Activated CD8-positive, alpha-beta T cell treated with anti-CD3 and anti-CD28 coated beads, Interleukin-2, amount 10 ng/mL, durations not matched to agents 7 days and 5 days (primary cell): ENCODE data around the gene THBS1. TPM values are rescaled to one million over a fixed set of nuclear protein-coding genes. Genes with fewer than 3 reads are reported as not detected.
A peak's percentile ranks its signal among the peaks of the same experiment; 100 is the strongest.

Experiments used
- ATAC-seq: fragments of 150-1000 bp; cut with Tn5 transposase; one replicate; pipeline ENCODE4 v1.10.0; 2021; ENCODE audit warnings: moderate library complexity
- CTCF ChIA-PET: fragments of 350-600 bp; sonication (Branson Sonifier 250); formaldehyde crosslinking; loops from one replicate; lab custom pipeline; 2021; ENCODE audit warnings: antibody characterized with exemption; lab: Charles Lee
- POLR2A ChIA-PET: fragments of 350-600 bp; sonication (Branson Sonifier 250); formaldehyde crosslinking; loops from one replicate; lab custom pipeline; 2021; ENCODE audit warnings: antibody characterized with exemption; lab: Charles Lee
- DNase-seq: peaks from one replicate; pipeline ENCODE4 v3.0.0-alpha.2; 2020
- H3K27ac Mint-ChIP-seq: one replicate; pipeline ENCODE4 v1.8.0; 2021; ENCODE audit warnings: mild to moderate bottlenecking, mixed read lengths
- H3K27me3 Mint-ChIP-seq: one replicate; pipeline ENCODE4 v1.8.0; 2021; ENCODE audit warnings: low read depth, mixed read lengths
- H3K36me3 Mint-ChIP-seq: one replicate; pipeline ENCODE4 v1.8.0; 2021; ENCODE audit warnings: low read depth, mixed read lengths
- H3K4me1 Mint-ChIP-seq: one replicate; pipeline ENCODE4 v1.8.0; 2021; ENCODE audit warnings: low read depth, mixed read lengths
- H3K4me3 Mint-ChIP-seq: one replicate; pipeline ENCODE4 v1.8.0; 2021; ENCODE audit warnings: mild to moderate bottlenecking, mixed read lengths
- H3K9me3 Mint-ChIP-seq: one replicate; pipeline ENCODE4 v1.8.0; 2022; ENCODE audit warnings: mixed read lengths; ENCODE audit not compliant: insufficient read depth
- total RNA-seq, 2 experiments: library from RNA; stranded (reverse); gene quantifications; one replicate each; pipeline ENCODE4 v1.2.3, GENCODE V29; 2021

The THBS1 gene
- total RNA-seq, 2 experiments from 2014 or later: 0.87 to 1.2 TPM

DNA sequence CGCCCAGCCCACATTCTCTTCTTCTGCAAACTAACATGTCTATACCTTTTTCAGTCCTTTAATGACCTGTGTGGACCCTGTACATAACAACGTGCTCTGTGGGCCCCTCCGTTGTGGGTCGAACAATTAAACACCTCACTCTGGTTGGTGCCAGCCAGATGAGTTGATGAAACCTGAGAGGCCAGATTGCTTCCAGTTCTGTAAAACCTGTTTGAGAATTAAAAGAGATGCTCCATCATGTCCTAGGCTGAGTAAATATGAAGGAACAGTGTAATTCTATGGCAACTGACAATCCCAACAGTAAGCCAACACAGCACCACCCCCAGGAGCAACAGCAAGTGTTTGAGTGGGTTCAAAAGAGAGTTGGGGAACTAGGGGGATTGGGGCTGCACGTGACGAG lies 5.7 kb upstream of the THBS1 start:
- POLR2A ChIA-PET: no interaction called here
- Mint-ChIP-seq H3K4me1 (peaks cover 7% of the 10 kb centered on the region), H3K36me3 (no peaks in the 10 kb centered on the region), H3K9me3 (no peaks in the 10 kb centered on the region), H3K27ac (no peak overlapping the region), H3K27me3 (peaks cover 45% of the 10 kb centered on the region), H3K4me3 (no peak overlapping the region)
- DNase-seq (no peak), ATAC-seq (no peak)
- CTCF ChIA-PET: no interaction called here

DNA sequence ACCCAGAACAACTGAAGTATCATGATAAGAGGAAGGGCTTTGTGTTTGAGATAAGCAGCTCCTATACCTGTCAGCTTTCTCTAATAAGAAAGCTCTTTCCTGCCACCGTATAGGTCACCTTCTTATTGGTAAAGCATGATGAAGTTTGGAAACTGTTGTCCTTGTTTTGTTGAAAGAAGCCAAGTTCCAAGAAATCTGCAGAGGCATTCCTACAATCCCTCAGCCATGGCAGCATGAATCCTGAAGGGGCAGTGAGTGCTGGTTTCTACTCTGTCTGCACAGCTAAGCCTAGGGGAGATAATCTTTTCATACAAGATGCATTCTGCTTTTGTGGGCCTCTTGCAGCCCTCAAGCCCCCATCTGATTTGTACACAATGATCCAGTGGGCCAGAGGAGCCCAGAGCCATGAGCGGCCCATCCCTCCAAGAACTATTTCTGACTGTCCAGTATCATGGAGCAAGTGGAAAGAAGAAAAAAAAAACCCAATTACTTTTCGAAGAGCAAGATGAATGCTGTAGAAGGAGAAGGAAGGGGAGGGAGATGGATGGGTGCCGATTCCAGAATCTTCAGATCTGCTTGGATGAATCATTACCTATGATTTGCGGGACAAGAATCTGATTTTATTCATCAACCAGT lies 1.9 kb upstream of the THBS1 start:
- POLR2A ChIA-PET: no interaction called here
- H3K36me3 Mint-ChIP-seq: no peaks in the 10 kb centered on the region
- H3K4me1 Mint-ChIP-seq: peaks cover 29% of the 10 kb centered on the region
- DNase-seq (no peak), ATAC-seq (no peak)
- peaks cover 56% of the 10 kb centered on the region for H3K27me3 Mint-ChIP-seq
- H3K9me3 Mint-ChIP-seq: no peaks in the 10 kb centered on the region
- no peak overlapping the region for H3K27ac Mint-ChIP-seq
- no peak overlapping the region for H3K4me3 Mint-ChIP-seq
- CTCF ChIA-PET: interaction anchor here (0.7 to 11.0 kb wide), 10 partner anchors 25 to 1128 kb away, joined by 3 to 179 read pairs (median 4); no protein-coding TSS in a partner anchor

DNA sequence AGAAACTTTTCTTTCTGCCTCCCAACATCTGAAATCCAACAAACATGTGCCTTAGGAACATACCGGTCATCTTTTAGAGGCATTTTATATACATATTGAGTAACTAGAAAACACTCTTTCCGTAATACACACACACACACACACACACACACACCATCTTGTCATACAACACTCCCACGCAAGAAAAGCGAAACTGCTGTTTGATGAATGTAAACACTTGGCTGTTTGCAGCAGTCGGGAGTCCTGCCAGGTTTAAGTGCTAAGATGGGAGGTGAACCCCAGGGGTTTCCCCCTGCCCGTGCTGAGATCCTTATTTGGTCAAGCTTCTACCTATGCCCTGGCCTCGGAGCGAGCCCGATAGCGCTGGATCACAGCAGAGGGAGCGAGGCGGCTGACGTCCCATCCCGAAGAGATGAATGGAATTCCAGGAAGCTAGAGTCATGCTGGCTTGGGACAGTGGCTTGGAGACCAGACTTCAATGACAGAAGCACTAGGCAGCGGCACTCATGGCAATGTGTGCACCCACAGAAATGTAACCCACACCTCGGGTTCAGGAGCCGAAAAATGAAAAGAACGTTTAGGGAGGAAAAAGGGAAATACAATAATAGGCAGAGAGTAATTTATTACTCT lies 1.3 kb upstream of the THBS1 start:
- H3K27me3 Mint-ChIP-seq: peaks cover 54% of the 10 kb centered on the region
- no peak overlapping the region for H3K4me3 Mint-ChIP-seq
- H3K9me3 Mint-ChIP-seq: no peaks in the 10 kb centered on the region
- no peaks in the 10 kb centered on the region for H3K36me3 Mint-ChIP-seq
- POLR2A ChIA-PET: no interaction called here
- H3K27ac Mint-ChIP-seq: no peak overlapping the region
- CTCF ChIA-PET: interaction anchor here (0.6 to 11.0 kb wide), 43 partner anchors 9 to 1140 kb away, joined by 3 to 179 read pairs (median 4); no protein-coding TSS in a partner anchor
- DNase-seq (no peak), ATAC-seq (no peak)
- H3K4me1 Mint-ChIP-seq: peaks cover 31% of the 10 kb centered on the region

DNA sequence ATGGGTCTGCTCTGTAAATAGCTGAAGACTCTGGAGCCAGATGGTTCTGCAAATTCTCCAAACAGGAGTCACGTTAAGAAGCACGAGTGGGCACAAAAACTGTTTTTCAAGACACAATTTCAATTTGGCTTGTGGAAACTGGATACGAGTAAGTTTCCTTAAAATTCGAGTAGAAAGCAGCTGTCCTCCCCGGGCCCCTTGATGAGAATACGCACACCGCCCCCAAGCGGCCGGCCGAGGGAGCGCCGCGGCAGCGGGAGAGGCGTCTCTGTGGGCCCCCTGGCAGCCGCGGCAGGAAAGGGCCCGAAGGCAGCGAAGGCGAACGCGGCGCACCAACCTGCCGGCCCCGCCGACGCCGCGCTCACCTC lies 778 bp upstream of the THBS1 start:
- peak; percentile 93 for DNase-seq
- Mint-ChIP-seq H3K27me3 (peaks cover 53% of the 10 kb centered on the region), H3K27ac (no peak overlapping the region), H3K4me3 (peak overlapping the region; percentile 66), H3K4me1 (peaks cover 36% of the 10 kb centered on the region), H3K9me3 (no peaks in the 10 kb centered on the region), H3K36me3 (no peaks in the 10 kb centered on the region)
- POLR2A ChIA-PET: no interaction called here
- peak; percentile 96 for ATAC-seq
- CTCF ChIA-PET: interaction anchor here (0.6 to 11.0 kb wide), 47 partner anchors 9 to 1140 kb away, joined by 3 to 179 read pairs (median 3); no protein-coding TSS in a partner anchor

GRCh38 chr15:39581242-39581792 lies 438 bp downstream of the THBS1 start:
- ATAC-seq (peak; percentile 25), DNase-seq (no peak)
- peaks cover 49% of the 10 kb centered on the region for H3K27me3 Mint-ChIP-seq
- no peaks in the 10 kb centered on the region for H3K36me3 Mint-ChIP-seq
- CTCF ChIA-PET: interaction anchor here (1.0 to 11.0 kb wide), 14 partner anchors 10 to 874 kb away, joined by 3 to 179 read pairs (median 8); no protein-coding TSS in a partner anchor
- peak overlapping the region; percentile 66 for H3K4me3 Mint-ChIP-seq
- H3K27ac Mint-ChIP-seq: no peak overlapping the region
- no peaks in the 10 kb centered on the region for H3K9me3 Mint-ChIP-seq
- POLR2A ChIA-PET: interaction anchor here (0.5 kb wide), 1 partner anchor 410 kb away, joined by 3 read pairs; no protein-coding TSS in a partner anchor
- peaks cover 43% of the 10 kb centered on the region for H3K4me1 Mint-ChIP-seq

GRCh38 chr15:39581793-39582285 lies 960 bp downstream of the THBS1 start:
- Mint-ChIP-seq H3K4me3 (peak overlapping the region; percentile 66), H3K27ac (no peak overlapping the region), H3K4me1 (peaks cover 43% of the 10 kb centered on the region), H3K9me3 (no peaks in the 10 kb centered on the region), H3K36me3 (no peaks in the 10 kb centered on the region), H3K27me3 (peaks cover 46% of the 10 kb centered on the region)
- CTCF ChIA-PET: interaction anchor here (1.0 to 11.0 kb wide), 7 partner anchors 12 to 874 kb away, joined by 3 to 179 read pairs (median 8); no protein-coding TSS in a partner anchor
- no peak for ATAC-seq
- POLR2A ChIA-PET: interaction anchor here (0.6 kb wide), 1 partner anchor 440 kb away, joined by 3 read pairs; no protein-coding TSS in a partner anchor
- no peak for DNase-seq

DNA sequence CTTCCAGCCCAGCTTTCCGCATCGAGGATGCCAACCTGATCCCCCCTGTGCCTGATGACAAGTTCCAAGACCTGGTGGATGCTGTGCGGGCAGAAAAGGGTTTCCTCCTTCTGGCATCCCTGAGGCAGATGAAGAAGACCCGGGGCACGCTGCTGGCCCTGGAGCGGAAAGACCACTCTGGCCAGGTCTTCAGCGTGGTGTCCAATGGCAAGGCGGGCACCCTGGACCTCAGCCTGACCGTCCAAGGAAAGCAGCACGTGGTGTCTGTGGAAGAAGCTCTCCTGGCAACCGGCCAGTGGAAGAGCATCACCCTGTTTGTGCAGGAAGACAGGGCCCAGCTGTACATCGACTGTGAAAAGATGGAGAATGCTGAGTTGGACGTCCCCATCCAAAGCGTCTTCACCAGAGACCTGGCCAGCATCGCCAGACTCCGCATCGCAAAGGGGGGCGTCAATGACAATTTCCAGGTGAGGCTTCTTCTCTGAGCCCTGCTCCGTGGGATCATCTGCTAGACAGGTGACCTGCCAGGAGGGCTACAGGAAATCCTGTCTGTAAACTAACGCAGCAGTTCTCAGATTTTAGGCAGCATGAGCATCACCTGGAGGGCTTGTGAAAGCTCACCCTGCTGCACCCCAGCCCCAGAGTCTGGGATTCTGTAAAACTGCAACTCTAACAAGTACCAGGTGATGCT lies 1.6 kb downstream of the THBS1 start:
- H3K36me3 Mint-ChIP-seq: no peaks in the 10 kb centered on the region
- peaks cover 43% of the 10 kb centered on the region for H3K4me1 Mint-ChIP-seq
- H3K27ac Mint-ChIP-seq: no peak overlapping the region
- ChIA-PET CTCF (interaction anchor here (0.8 to 11.0 kb wide), 15 partner anchors 12 to 1142 kb away, joined by 3 to 179 read pairs (median 4); no protein-coding TSS in a partner anchor), POLR2A (interaction anchor here (0.6 kb wide), 1 partner anchor 441 kb away, joined by 3 read pairs; no protein-coding TSS in a partner anchor)
- no peak for DNase-seq
- no peak for ATAC-seq
- H3K4me3 Mint-ChIP-seq: no peak overlapping the region
- peaks cover 44% of the 10 kb centered on the region for H3K27me3 Mint-ChIP-seq
- no peaks in the 10 kb centered on the region for H3K9me3 Mint-ChIP-seq

GRCh38 chr15:39582977-39583595 lies 2.2 kb downstream of the THBS1 start:
- POLR2A ChIA-PET: no interaction called here
- Mint-ChIP-seq H3K27ac (no peak overlapping the region), H3K27me3 (peaks cover 41% of the 10 kb centered on the region), H3K9me3 (no peaks in the 10 kb centered on the region), H3K4me1 (peaks cover 43% of the 10 kb centered on the region), H3K36me3 (no peaks in the 10 kb centered on the region), H3K4me3 (no peak overlapping the region)
- DNase-seq: no peak
- no peak for ATAC-seq
- CTCF ChIA-PET: interaction anchor here (0.8 to 11.0 kb wide), 17 partner anchors 11 to 1143 kb away, joined by 3 to 179 read pairs (median 4); no protein-coding TSS in a partner anchor

- H3K4me3 Mint-ChIP-seq: no peak overlapping the region
- H3K9me3 Mint-ChIP-seq: no peaks in the 10 kb centered on the region
- ATAC-seq (no peak), DNase-seq (peak; percentile 55)
- peaks cover 43% of the 10 kb centered on the region for H3K4me1 Mint-ChIP-seq
- H3K27me3 Mint-ChIP-seq: peaks cover 35% of the 10 kb centered on the region
- CTCF ChIA-PET: interaction anchor here (0.7 to 11.0 kb wide), 11 partner anchors 15 to 1144 kb away, joined by 3 to 179 read pairs (median 4); no protein-coding TSS in a partner anchor
- H3K36me3 Mint-ChIP-seq: no peaks in the 10 kb centered on the region
- POLR2A ChIA-PET: no interaction called here
- no peak overlapping the region for H3K27ac Mint-ChIP-seq
Observed at GRCh38 chr15:39583596-39584265, 2.9 kb downstream of the THBS1 start.

DNA sequence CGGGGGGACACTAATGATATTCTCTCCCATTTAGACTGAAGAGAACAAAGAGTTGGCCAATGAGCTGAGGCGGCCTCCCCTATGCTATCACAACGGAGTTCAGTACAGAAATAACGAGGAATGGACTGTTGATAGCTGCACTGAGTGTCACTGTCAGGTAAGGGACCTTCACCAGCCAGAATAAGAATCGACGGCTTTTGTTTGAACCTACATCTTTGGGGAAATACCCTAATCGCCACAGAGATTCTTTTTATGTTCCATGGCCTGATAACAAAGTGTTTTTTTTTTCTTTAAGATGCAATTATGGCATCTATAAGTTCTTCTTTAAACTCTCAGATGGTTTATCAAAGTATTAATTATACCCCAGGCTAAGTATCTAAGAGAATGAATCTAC lies 3.4 kb downstream of the THBS1 start:
- H3K27me3 Mint-ChIP-seq: peaks cover 30% of the 10 kb centered on the region
- no peak for ATAC-seq
- H3K9me3 Mint-ChIP-seq: no peaks in the 10 kb centered on the region
- no peak overlapping the region for H3K4me3 Mint-ChIP-seq
- no peak overlapping the region for H3K27ac Mint-ChIP-seq
- ChIA-PET POLR2A (no interaction called here), CTCF (interaction anchor here (0.7 to 11.0 kb wide), 7 partner anchors 22 to 182 kb away, joined by 3 to 179 read pairs (median 5); no protein-coding TSS in a partner anchor)
- peaks cover 43% of the 10 kb centered on the region for H3K4me1 Mint-ChIP-seq
- no peak for DNase-seq
- H3K36me3 Mint-ChIP-seq: no peaks in the 10 kb centered on the region
